ENCODE measurements around the gene HOXC11.

Gene HOXC11

DNA sequence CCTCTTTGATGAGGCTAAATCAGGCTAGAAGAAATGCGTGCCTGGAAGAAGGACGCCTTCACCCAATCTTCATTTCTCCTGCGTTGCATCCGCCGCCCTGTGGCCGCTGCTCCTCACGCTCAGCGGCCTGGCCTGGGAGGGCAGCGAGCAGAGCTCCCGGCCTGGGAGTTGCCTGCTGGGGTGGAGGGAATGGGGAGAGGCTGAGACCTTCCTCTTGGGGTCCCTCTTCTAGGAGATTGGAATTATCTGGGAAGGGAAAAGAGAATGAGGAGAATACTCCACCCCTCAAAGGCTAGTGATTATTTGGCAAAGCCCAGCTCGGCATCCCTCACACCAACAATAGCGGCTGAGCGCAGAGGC lies 20.6 kb upstream of the HOXC11 start:
- Histone ChIP-seq H3K4me1 (ENCODE audit: control insufficient read depth in 1 of 2, insufficient read depth in 1 of 2, low read depth in 1 of 2, low read length in 1 of 2) (no peaks in the 10 kb centered on the region), H3K27me3 (peaks cover 100% of the 10 kb centered on the region), H3K36me3 (no peaks in the 10 kb centered on the region), H3K4me3 (ENCODE audit: low read depth in 1 of 2, low read length in 1 of 2) (no peak overlapping the region), H3K27ac (no peak overlapping the region), H3K9me3 (no peaks in the 10 kb centered on the region)
- TF ChIP-seq, protein P1, sequence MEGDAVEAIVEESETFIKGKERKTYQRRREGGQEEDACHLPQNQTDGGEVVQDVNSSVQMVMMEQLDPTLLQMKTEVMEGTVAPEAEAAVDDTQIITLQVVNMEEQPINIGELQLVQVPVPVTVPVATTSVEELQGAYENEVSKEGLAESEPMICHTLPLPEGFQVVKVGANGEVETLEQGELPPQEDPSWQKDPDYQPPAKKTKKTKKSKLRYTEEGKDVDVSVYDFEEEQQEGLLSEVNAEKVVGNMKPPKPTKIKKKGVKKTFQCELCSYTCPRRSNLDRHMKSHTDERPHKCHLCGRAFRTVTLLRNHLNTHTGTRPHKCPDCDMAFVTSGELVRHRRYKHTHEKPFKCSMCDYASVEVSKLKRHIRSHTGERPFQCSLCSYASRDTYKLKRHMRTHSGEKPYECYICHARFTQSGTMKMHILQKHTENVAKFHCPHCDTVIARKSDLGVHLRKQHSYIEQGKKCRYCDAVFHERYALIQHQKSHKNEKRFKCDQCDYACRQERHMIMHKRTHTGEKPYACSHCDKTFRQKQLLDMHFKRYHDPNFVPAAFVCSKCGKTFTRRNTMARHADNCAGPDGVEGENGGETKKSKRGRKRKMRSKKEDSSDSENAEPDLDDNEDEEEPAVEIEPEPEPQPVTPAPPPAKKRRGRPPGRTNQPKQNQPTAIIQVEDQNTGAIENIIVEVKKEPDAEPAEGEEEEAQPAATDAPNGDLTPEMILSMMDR (IDR thresholded peaks at IDR 0.05) = no peak

DNA sequence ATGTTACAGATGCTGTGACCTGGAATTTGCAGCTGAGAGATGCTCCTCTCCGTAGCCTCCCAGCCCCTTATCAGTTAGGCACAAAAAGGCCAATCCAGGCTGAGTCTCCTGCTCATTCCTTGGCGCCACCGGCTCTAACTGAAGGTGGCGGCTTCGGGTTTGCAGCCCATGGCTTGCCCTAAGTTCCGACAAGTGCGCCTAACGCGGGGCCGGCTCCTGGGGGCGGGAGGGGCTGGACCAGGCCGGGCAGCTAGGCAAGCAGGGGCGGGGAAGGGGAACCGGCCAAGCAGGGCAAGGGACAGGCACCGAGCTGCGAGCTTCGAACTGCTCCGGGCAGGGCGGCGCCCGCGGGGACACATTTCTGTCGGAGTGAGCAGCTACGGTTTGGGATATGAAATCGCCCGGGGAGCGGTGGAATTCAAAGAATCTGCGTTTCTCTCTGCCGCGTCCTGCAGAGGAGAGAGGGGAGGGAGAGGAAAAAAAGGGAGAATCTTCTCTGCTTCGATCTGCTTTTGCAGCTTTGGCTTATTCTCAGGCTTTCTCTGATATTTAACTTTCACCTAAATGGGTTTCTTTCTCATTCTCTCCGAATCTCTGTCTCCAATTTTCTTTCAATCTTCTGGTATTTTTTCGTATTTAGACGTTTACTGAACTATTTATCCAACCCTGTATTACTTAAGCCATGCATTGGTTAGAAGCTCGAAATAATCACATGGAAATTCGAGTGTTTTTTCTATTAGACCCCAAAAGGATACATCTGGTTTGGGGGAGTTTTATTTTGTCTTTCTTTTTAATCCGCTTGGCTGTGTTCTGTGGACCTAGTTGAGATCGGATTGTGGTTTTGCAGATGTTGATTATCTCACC lies 19.8 kb upstream of the HOXC11 start:
- Histone ChIP-seq H3K27me3 (peaks cover 100% of the 10 kb centered on the region), H3K9me3 (no peaks in the 10 kb centered on the region), H3K4me1 (ENCODE audit: control insufficient read depth in 1 of 2, insufficient read depth in 1 of 2, low read depth in 1 of 2, low read length in 1 of 2) (no peaks in the 10 kb centered on the region), H3K4me3 (ENCODE audit: low read depth in 1 of 2, low read length in 1 of 2) (no peak overlapping the region), H3K27ac (no peak overlapping the region), H3K36me3 (no peaks in the 10 kb centered on the region)
- TF ChIP-seq, protein P1 (IDR thresholded peaks at IDR 0.05) = no peak

DNA sequence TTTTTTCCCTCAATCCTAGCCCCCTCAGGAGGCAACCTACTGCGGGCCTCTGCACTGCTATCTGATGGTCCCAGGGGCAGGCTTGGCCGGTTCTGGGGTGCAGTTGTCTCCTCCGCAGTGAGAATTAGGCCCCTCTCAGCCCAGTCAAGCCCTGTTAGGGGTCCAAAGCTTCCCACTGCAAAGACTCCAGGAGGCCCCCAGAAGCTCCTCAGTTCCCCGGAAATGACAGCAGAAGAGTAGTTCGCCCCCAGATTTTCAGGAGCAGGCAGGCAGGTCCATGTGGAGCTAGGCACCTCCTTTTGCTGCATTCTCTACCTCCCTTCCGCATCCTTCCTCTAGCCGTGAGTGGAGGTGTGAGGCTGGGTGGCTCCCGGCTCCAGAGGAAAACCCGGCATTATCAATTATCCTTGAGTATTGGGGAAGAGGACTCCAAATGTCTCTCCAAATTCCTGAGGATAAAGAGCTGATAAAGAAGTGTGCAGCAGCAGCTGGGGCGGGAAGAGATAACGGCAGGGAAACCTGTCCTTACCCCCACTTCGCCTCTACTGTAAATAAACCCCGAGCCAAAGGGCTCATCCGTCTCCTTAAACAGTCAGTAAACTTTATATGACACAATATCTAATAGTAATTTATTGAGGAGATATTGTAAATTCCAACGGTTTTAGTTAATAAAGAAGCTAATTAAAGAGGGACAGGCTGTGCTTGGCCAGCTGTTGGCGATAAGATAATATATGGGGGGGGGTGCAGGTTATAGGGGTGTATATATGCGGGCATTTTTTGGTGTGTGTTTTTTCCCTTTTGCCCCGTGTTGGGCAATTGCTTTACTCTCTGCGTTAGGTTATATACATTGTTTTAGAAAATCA lies 18.9 kb upstream of the HOXC11 start:
- no peak overlapping the region for H3K4me3 ChIP-seq (ENCODE audit: low read depth in 1 of 2, low read length in 1 of 2)
- peaks cover 100% of the 10 kb centered on the region for H3K27me3 ChIP-seq
- TF ChIP-seq, protein P1 (IDR thresholded peaks at IDR 0.05) = no peak
- no peaks in the 10 kb centered on the region for H3K4me1 ChIP-seq (ENCODE audit: control insufficient read depth in 1 of 2, insufficient read depth in 1 of 2, low read depth in 1 of 2, low read length in 1 of 2)
- no peaks in the 10 kb centered on the region for H3K36me3 ChIP-seq
- no peak overlapping the region for H3K27ac ChIP-seq
- no peaks in the 10 kb centered on the region for H3K9me3 ChIP-seq

DNA sequence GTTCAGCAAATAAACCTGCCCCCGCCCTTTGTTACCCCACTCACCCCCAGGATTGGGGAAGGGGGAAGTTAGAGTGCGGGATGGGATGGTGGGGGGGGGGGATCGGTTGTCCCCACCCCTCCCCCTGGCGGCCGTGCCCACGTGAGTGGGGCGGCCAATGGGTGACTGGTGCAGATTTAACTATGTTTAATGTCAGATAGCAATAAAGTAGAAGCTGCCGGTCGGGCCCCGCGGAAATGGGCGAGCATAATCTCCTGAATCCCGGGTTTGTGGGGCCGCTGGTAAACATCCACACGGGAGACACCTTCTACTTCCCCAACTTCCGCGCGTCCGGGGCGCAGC lies 18.3 kb upstream of the HOXC11 start, which contains the start of gene HOXC12:
HOXC12 (plus strand) TSS at position 210 of the 342 bp plus-strand sequence; CDS start at position 237, 27 bp downstream.
- no peak within 1 kb of the TSS for H3K4me3 ChIP-seq (ENCODE audit: low read depth in 1 of 2, low read length in 1 of 2)
- TF ChIP-seq, protein P1 (IDR thresholded peaks at IDR 0.05) = no peak
- H3K27ac ChIP-seq = no peak within 1 kb of the TSS
- no peaks in the 10 kb centered on the region for H3K9me3 ChIP-seq
- no peaks in the 10 kb centered on the region for H3K4me1 ChIP-seq (ENCODE audit: control insufficient read depth in 1 of 2, insufficient read depth in 1 of 2, low read depth in 1 of 2, low read length in 1 of 2)
- no peaks in the 10 kb centered on the region for H3K36me3 ChIP-seq
- peaks cover 100% of the 10 kb centered on the region for H3K27me3 ChIP-seq

DNA sequence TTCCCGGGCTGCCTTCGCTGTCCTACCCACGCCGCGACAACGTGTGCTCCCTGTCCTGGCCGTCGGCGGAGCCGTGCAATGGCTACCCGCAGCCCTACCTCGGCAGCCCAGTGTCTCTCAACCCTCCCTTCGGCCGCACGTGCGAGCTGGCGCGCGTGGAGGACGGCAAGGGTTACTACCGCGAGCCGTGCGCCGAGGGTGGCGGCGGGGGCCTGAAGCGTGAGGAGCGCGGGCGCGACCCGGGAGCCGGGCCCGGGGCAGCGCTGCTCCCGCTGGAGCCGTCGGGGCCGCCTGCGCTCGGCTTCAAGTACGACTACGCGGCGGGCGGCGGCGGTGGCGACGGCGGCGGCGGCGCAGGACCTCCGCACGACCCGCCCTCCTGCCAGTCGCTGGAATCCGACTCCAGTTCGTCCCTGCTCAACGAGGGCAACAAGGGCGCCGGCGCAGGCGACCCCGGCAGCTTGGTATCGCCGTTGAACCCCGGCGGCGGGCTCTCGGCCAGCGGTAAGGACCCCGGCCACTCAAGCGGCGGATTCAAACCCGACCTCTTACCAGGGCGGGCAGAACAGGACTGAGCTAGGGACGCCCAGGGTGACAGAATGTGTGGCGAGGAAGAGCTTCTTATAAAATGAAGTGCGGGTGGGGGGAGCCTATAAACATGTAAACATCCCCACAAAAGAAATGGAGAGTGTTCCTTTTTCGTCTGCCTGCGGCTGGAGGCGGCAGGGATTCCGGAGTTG lies 17.7 kb upstream of the HOXC11 start:
- Histone ChIP-seq H3K36me3 (no peaks in the 10 kb centered on the region), H3K27ac (no peak overlapping the region), H3K4me1 (ENCODE audit: control insufficient read depth in 1 of 2, insufficient read depth in 1 of 2, low read depth in 1 of 2, low read length in 1 of 2) (no peaks in the 10 kb centered on the region), H3K4me3 (ENCODE audit: low read depth in 1 of 2, low read length in 1 of 2) (no peak overlapping the region), H3K9me3 (no peaks in the 10 kb centered on the region), H3K27me3 (peaks cover 100% of the 10 kb centered on the region)
- TF ChIP-seq, protein P1 (IDR thresholded peaks at IDR 0.05) = no peak
